Epithelial cell of proximal tubule (primary cell): ENCODE data around the gene GGACT. TPM values are rescaled to one million over a fixed set of nuclear protein-coding genes. Genes with fewer than 3 reads are reported as not detected.

Experiments
- DNase-seq: peaks from one replicate; pipeline ENCODE4 v3.0.0-alpha.2; 2011; ENCODE audit warnings: low read depth
- H3K4me3 ChIP-seq: 2 replicates; pipeline ENCODE4 v1.5.1; 2011; ENCODE audit warnings: low read depth, mild to moderate bottlenecking, low read length
- CTCF ChIP-seq: conservative IDR thresholded peaks from 2 replicates; pipeline ENCODE4 v1.5.1; 2012; ENCODE audit warnings: low read depth, mild to moderate bottlenecking, low read length
- total RNA-seq: library from RNA; depleted of rRNA; stranded (reverse); fragments of >200 nt; gene quantifications from 2 replicates; pipeline ENCODE4 v1.2.3, GENCODE V29; 2015

The GGACT gene
- total RNA-seq, 1 donor from 2014 or later: 5.2 TPM

DNA sequence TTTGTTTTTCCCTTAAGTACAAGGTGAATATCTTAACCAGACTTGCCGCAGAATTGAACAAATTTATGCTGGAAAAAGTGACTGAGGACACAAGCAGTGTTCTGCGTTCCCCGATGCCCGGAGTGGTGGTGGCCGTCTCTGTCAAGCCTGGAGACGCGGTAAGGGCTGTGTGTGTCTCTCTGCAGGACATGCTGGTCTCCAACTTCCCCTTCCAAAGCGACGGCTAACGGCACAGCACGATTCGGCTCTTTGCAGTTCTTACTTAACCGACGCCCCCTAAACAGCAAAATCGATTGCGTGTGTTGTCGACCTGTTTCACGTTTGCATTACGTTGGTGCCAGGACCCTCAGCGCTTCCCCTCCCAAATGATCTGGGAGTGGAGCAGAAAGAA, 73.2 kb downstream of the GGACT start:
- no peak overlapping the region for H3K4me3 ChIP-seq
- no peak for TF ChIP-seq CTCF
- DNase-seq: no peak

GRCh38 chr13:100514788-100515409, 73.7 kb downstream of the GGACT start:
- DNase-seq: peak; percentile 26

GRCh38 chr13:100513987-100514670, 74.5 kb downstream of the GGACT start:
- DNase-seq: no peak
- no peak for TF ChIP-seq CTCF
- H3K4me3 ChIP-seq: no peak overlapping the region

More at GRCh38 chr13:100514788-100515409, 73.7 kb downstream of the GGACT start:
- peak; percentile 100 for TF ChIP-seq CTCF
- no peak overlapping the region for H3K4me3 ChIP-seq

DNA sequence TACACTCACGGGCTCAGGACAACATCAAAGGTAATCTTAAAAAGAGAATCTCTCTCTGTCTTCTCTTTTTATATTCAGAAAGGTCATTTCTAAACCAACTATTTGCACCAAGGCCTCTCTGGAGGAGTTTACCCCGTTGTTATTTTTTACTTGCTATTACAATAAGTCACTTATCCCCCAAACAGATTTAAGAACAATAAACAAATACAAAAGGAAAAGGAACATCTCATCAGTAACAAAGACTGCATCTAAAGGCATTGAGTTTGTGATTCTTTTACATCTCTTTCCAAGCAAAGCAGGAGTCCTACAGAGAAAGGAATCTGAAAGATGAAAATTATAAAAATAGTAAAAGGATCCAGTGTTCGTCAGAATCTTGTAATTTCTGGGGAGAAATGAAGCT, 75.4 kb downstream of the GGACT start:
- no peak for DNase-seq
- H3K4me3 ChIP-seq: no peak overlapping the region
- no peak for TF ChIP-seq CTCF

DNA sequence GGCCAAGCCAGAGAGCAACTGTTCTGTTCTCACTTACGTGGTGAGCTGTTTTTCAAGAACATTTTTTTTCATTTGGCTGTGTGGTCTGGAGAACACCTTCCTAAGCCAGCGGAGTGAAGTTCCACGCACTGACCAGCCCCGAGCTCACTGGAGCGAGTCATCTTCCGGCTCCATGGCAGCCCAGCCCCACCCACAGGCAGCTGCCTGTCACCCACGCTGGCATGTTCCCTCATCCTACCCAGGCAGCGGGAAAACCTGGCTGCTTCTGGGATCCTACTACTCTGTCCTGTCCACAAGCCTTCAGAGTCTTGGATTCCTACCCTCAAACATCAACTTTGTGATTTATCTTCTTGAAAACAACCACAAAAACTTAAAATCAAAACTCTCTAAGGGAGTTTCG, 76.2 kb downstream of the GGACT start:
- no peak for TF ChIP-seq CTCF
- DNase-seq: no peak
- no peak overlapping the region for H3K4me3 ChIP-seq

DNA sequence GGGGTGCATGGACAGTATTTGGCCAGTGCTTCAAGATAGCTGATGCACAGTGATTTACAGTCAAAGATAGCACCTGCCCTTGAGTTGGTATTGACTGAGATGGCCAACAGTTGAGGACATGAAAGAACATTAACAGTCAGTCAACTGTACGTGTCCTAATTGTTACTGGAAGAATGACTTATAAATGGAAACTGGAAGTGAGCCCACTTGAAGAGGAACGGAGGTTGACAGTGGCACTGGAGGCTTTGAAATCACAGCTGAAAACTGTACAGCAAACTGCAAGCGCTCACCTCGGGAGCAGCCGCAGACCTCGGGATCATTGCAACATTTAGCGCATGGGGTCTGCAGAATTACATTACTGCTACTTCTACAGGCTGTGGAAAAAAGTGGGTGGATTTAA, 77.1 kb downstream of the GGACT start:
- H3K4me3 ChIP-seq: no peak overlapping the region
- TF ChIP-seq CTCF: no peak
- DNase-seq: no peak
